ENCODE data around the gene ROBO2. TPM values are rescaled to one million over a fixed set of nuclear protein-coding genes. Genes with fewer than 3 reads are reported as not detected.

Gene ROBO2
- polyA plus RNA-seq, 1 of the 3 experiments (the other 2 are of a cell fraction): not detected

DNA sequence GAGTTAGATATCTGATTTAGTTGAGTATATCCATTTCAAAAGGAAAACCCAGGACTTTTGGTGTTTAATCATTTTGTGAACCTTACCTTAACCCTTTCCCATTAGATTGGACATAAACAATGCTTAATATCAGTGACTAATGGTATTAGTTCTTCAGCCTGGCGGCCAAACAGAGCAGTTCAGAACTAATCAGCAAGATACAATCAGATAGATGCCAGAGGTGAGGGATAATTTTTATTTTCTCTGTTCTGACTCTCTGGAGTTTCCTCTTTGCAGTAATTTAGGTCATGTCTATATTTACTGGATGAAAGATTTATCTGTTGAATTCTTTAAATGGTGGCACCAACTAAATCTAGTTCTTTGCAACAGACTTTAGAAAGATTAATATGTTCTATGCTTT is 337.8 kb downstream of the ROBO2 start:
- Histone ChIP-seq H3K27me3 (ENCODE audit: insufficient read depth) (no peaks in the 10 kb centered on the region), H3K36me3 (replicated peaks in 1 of 2; ENCODE audit: control insufficient read depth in 1 of 2, insufficient read depth in 2 of 2, low read length in 1 of 2) (no peaks in the 10 kb centered on the region), H3K4me2 (no peak overlapping the region), H3K9ac (no peak overlapping the region), H2AFZ (ENCODE audit: low read depth) (no peak overlapping the region), H3K27ac (ENCODE audit: low read depth in 2 of 2, low read length in 1 of 2) (no peak overlapping the region), H3K4me1 (ENCODE audit: control insufficient read depth in 1 of 2, insufficient read depth in 2 of 2, low read depth in 1 of 2, low read length in 1 of 2) (no peaks in the 10 kb centered on the region; a peak in 1 of 4 replicates), H3K4me3 (ENCODE audit: low read depth in 2 of 2, low read length in 1 of 2) (no peak overlapping the region), H3K79me2 (ENCODE audit: insufficient read depth) (no peaks in the 10 kb centered on the region), H4K20me1 (ENCODE audit: insufficient read depth) (no peaks in the 10 kb centered on the region), H3K9me2 (no peaks in the 10 kb centered on the region), H3F3A (replicated peaks; ENCODE audit: insufficient read depth) (no peaks in the 10 kb centered on the region), H3K9me3 (no peaks in the 10 kb centered on the region)
- peak; percentile 36 for DNase-seq
- WGBS (ENCODE audit: low lambda C conversion rate): 4% methylated on average over 1 of the region's 1 CpG
- POLR2A ChIA-PET: no interaction called here
- CTCF ChIA-PET: interaction anchor here (1.4 kb wide), 1 partner anchor 16 kb away, joined by 3 read pairs; no protein-coding TSS in a partner anchor
- TF ChIP-seq MXI1 (IDR thresholded peaks at IDR 0.05; ENCODE audit: low read depth, low read length) (no peak), EZH2phosphoT487 (IDR thresholded peaks at IDR 0.05; ENCODE audit: borderline replicate concordance, low read depth) (no peak), GATA2 (CRISPR knock-in tag; IDR thresholded peaks at IDR 0.05) (peak; percentile 89), YY1 (IDR thresholded peaks at IDR 0.05; ENCODE audit: low read depth) (no peak), TCF12 (IDR thresholded peaks at IDR 0.05) (peak; percentile 64), FOXJ3 (CRISPR knock-in tag; IDR thresholded peaks at IDR 0.05) (peak; percentile 83; the same call in 1 of the 2 replicates), SMC3 (IDR thresholded peaks at IDR 0.05; ENCODE audit: low read depth, low read length) (no peak), RCOR1 (IDR thresholded peaks at IDR 0.05; ENCODE audit: low read length) (peak; percentile 88), MEF2A (IDR thresholded peaks at IDR 0.05; ENCODE audit: borderline replicate concordance, low read depth) (no peak), RAD21 (IDR thresholded peaks at IDR 0.05; ENCODE audit: low read length) (peak; percentile 25; the same call in 1 of the 2 replicates), EP300 (IDR thresholded peaks at IDR 0.05; ENCODE audit: borderline replicate concordance in 1 of 2, low read depth in 1 of 2, low read length in 1 of 2) (peak in 1 of 2 experiments; percentile 96; a peak in 2 of 4 replicates), CHD2 (IDR thresholded peaks at IDR 0.05; ENCODE audit: low read length, partially characterized antibody) (peak; percentile 76), SIN3A (IDR thresholded peaks at IDR 0.05; ENCODE audit: borderline replicate concordance, low read depth, low read length) (no peak)
- TF ChIP-seq, protein P1, sequence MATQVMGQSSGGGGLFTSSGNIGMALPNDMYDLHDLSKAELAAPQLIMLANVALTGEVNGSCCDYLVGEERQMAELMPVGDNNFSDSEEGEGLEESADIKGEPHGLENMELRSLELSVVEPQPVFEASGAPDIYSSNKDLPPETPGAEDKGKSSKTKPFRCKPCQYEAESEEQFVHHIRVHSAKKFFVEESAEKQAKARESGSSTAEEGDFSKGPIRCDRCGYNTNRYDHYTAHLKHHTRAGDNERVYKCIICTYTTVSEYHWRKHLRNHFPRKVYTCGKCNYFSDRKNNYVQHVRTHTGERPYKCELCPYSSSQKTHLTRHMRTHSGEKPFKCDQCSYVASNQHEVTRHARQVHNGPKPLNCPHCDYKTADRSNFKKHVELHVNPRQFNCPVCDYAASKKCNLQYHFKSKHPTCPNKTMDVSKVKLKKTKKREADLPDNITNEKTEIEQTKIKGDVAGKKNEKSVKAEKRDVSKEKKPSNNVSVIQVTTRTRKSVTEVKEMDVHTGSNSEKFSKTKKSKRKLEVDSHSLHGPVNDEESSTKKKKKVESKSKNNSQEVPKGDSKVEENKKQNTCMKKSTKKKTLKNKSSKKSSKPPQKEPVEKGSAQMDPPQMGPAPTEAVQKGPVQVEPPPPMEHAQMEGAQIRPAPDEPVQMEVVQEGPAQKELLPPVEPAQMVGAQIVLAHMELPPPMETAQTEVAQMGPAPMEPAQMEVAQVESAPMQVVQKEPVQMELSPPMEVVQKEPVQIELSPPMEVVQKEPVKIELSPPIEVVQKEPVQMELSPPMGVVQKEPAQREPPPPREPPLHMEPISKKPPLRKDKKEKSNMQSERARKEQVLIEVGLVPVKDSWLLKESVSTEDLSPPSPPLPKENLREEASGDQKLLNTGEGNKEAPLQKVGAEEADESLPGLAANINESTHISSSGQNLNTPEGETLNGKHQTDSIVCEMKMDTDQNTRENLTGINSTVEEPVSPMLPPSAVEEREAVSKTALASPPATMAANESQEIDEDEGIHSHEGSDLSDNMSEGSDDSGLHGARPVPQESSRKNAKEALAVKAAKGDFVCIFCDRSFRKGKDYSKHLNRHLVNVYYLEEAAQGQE (IDR thresholded peaks at IDR 0.05; ENCODE audit: low read depth, low read length): no peak
- TF ChIP-seq, protein P2, sequence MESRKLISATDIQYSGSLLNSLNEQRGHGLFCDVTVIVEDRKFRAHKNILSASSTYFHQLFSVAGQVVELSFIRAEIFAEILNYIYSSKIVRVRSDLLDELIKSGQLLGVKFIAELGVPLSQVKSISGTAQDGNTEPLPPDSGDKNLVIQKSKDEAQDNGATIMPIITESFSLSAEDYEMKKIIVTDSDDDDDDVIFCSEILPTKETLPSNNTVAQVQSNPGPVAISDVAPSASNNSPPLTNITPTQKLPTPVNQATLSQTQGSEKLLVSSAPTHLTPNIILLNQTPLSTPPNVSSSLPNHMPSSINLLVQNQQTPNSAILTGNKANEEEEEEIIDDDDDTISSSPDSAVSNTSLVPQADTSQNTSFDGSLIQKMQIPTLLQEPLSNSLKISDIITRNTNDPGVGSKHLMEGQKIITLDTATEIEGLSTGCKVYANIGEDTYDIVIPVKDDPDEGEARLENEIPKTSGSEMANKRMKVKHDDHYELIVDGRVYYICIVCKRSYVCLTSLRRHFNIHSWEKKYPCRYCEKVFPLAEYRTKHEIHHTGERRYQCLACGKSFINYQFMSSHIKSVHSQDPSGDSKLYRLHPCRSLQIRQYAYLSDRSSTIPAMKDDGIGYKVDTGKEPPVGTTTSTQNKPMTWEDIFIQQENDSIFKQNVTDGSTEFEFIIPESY (IDR thresholded peaks at IDR 0.05; ENCODE audit: borderline replicate concordance, low read depth): no peak
- TF ChIP-seq, protein P3, sequence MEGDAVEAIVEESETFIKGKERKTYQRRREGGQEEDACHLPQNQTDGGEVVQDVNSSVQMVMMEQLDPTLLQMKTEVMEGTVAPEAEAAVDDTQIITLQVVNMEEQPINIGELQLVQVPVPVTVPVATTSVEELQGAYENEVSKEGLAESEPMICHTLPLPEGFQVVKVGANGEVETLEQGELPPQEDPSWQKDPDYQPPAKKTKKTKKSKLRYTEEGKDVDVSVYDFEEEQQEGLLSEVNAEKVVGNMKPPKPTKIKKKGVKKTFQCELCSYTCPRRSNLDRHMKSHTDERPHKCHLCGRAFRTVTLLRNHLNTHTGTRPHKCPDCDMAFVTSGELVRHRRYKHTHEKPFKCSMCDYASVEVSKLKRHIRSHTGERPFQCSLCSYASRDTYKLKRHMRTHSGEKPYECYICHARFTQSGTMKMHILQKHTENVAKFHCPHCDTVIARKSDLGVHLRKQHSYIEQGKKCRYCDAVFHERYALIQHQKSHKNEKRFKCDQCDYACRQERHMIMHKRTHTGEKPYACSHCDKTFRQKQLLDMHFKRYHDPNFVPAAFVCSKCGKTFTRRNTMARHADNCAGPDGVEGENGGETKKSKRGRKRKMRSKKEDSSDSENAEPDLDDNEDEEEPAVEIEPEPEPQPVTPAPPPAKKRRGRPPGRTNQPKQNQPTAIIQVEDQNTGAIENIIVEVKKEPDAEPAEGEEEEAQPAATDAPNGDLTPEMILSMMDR (IDR thresholded peaks at IDR 0.05): no peak

All from SK-N-SH (cell line).